ENCODE results near the gene BCLAF1. TPM values are rescaled to one million over a fixed set of nuclear protein-coding genes. Genes with fewer than 3 reads are reported as not detected.

Gene BCLAF1
- total RNA-seq, 4 donors from 2014 or later = 88.7 to 495 (median 174) TPM

GRCh38 chr6:136216503-136217401 is 72.9 kb downstream of the BCLAF1 start:
- in situ Hi-C loops (cut with MboI; ENCODE audit: low pct_ligation_motif_present in 1 of 4, low pct_unique_long_range_greater_than_20kb in 1 of 4, low sequenced_read_pairs in 3 of 4) = loop anchor here in 1 of 4 donors (25.0 kb wide), 1 partner anchor 679 kb away; no protein-coding TSS in a partner anchor
- 83 to 88% methylated on average over 9 to 10 of the region's 10 CpGs for WGBS, 2 donors (ENCODE audit: low coverage in 1 of 2)
- Histone ChIP-seq H3K4me3 (no peak overlapping the region), H3K9me3 (no peaks in the 10 kb centered on the region), H3K27ac (no peak overlapping the region), H3K36me3 (no peaks in the 10 kb centered on the region), H3K4me1 (no peaks in the 10 kb centered on the region), H3K27me3 (no peaks in the 10 kb centered on the region)
- no peak for TF ChIP-seq EP300 (IDR thresholded peaks at IDR 0.05; ENCODE audit: low read depth)
- no peak for TF ChIP-seq POLR2AphosphoS5 (IDR thresholded peaks at IDR 0.05)
- no peak for TF ChIP-seq POLR2A (IDR thresholded peaks at IDR 0.05)
- TF ChIP-seq CTCF (IDR thresholded peaks at IDR 0.05) = no peak
- intact Hi-C loops (cut with DNase I; ENCODE audit: low total_unique reads) = no loop called here
- DNase-seq = no peak

- intact Hi-C loops (cut with DNase I; ENCODE audit: low total_unique reads) = no loop called here
- TF ChIP-seq POLR2AphosphoS5 (IDR thresholded peaks at IDR 0.05) = no peak
- DNase-seq = no peak
- Histone ChIP-seq H3K27ac (no peak overlapping the region), H3K27me3 (no peaks in the 10 kb centered on the region), H3K4me1 (no peaks in the 10 kb centered on the region), H3K36me3 (no peaks in the 10 kb centered on the region), H3K4me3 (no peak overlapping the region), H3K9me3 (no peaks in the 10 kb centered on the region)
- in situ Hi-C loops (cut with MboI; ENCODE audit: low pct_ligation_motif_present in 1 of 4, low pct_unique_long_range_greater_than_20kb in 1 of 4, low sequenced_read_pairs in 3 of 4) = loop anchor here in 1 of 4 donors (25.0 kb wide), 1 partner anchor 677 kb away; no protein-coding TSS in a partner anchor
Measured at GRCh38 chr6:136213853-136214252, 75.8 kb downstream of the BCLAF1 start.

- H3K36me3 ChIP-seq = no peaks in the 10 kb centered on the region
- no peaks in the 10 kb centered on the region for H3K4me1 ChIP-seq
- WGBS, 2 donors (ENCODE audit: low coverage in 1 of 2) = 79% methylated on average over 5 of the region's 5 CpGs; no CpG with 5 or more reads in 1 of the 2 donors
- H3K9me3 ChIP-seq = no peaks in the 10 kb centered on the region
- H3K27me3 ChIP-seq = no peaks in the 10 kb centered on the region
- DNase-seq = no peak
- in situ Hi-C loops (cut with MboI; ENCODE audit: low pct_ligation_motif_present in 1 of 4, low pct_unique_long_range_greater_than_20kb in 1 of 4, low sequenced_read_pairs in 3 of 4) (loop anchor here in 1 of 4 donors (25.0 kb wide), 1 partner anchor 676 kb away; no protein-coding TSS in a partner anchor), intact Hi-C loops (cut with DNase I; ENCODE audit: low total_unique reads) (no loop called here)
- TF ChIP-seq POLR2A (IDR thresholded peaks at IDR 0.05) (no peak), EP300 (IDR thresholded peaks at IDR 0.05; ENCODE audit: low read depth) (no peak), CTCF (IDR thresholded peaks at IDR 0.05) (no peak), POLR2AphosphoS5 (IDR thresholded peaks at IDR 0.05) (no peak)
- H3K4me3 ChIP-seq = no peak overlapping the region
- H3K27ac ChIP-seq = no peak overlapping the region
Measured at GRCh38 chr6:136213012-136213539, 76.6 kb downstream of the BCLAF1 start.

- Histone ChIP-seq H3K27ac (no peak overlapping the region), H3K27me3 (no peaks in the 10 kb centered on the region), H3K36me3 (no peaks in the 10 kb centered on the region), H3K9me3 (no peaks in the 10 kb centered on the region), H3K4me3 (no peak overlapping the region), H3K4me1 (no peaks in the 10 kb centered on the region)
- intact Hi-C loops (cut with DNase I; ENCODE audit: low total_unique reads) (no loop called here), in situ Hi-C loops (cut with MboI; ENCODE audit: low pct_ligation_motif_present in 1 of 4, low pct_unique_long_range_greater_than_20kb in 1 of 4, low sequenced_read_pairs in 3 of 4) (loop anchor here in 1 of 4 donors (25.0 kb wide), 1 partner anchor 675 kb away; no protein-coding TSS in a partner anchor)
- DNase-seq = no peak
- no peak for TF ChIP-seq POLR2AphosphoS5 (IDR thresholded peaks at IDR 0.05)
- no peak for TF ChIP-seq POLR2A (IDR thresholded peaks at IDR 0.05)
- no peak for TF ChIP-seq CTCF (IDR thresholded peaks at IDR 0.05)
- no peak for TF ChIP-seq EP300 (IDR thresholded peaks at IDR 0.05; ENCODE audit: low read depth)
- WGBS, 2 donors (ENCODE audit: low coverage in 1 of 2) = 88 to 95% methylated on average over 2 of the region's 2 CpGs
Measured at GRCh38 chr6:136212608-136213007, 77.0 kb downstream of the BCLAF1 start.
